Endothelial cell of umbilical vein (primary cell): ENCODE results near the gene TFF1.

Source experiments
- EZH2 ChIP-seq: IDR thresholded peaks from 2 replicates; pipeline ENCODE4 v1.6.1; 2012; ENCODE audit warnings: borderline replicate concordance, low read depth, mild to moderate bottlenecking, moderate library complexity, low read length, inconsistent platforms; ENCODE audit not compliant: severe bottlenecking
- FOS ChIP-seq: IDR thresholded peaks from 2 replicates; pipeline ENCODE4 v1.6.1; 2011; ENCODE audit warnings: mild to moderate bottlenecking, low read length, moderate library complexity, borderline replicate concordance; ENCODE audit not compliant: insufficient read depth
- JUN ChIP-seq: IDR thresholded peaks from 2 replicates; pipeline ENCODE4 v1.6.1; 2011; ENCODE audit warnings: borderline replicate concordance, low read depth; ENCODE audit not compliant: insufficient read length, insufficient read depth
- MAX ChIP-seq: IDR thresholded peaks from 2 replicates; pipeline ENCODE4 v1.6.1; 2011; ENCODE audit not compliant: insufficient read depth, insufficient read length
- MYC ChIP-seq: IDR thresholded peaks from one replicate; pipeline ENCODE4 v1.6.1; 2011; ENCODE audit warnings: mild to moderate bottlenecking, low read depth, low read length
- POLR2A ChIP-seq: IDR thresholded peaks from 2 replicates; pipeline ENCODE4 v1.6.1; 2012; ENCODE audit warnings: low read depth, mild to moderate bottlenecking, control low read depth, low read length
- POLR2AphosphoS5 ChIP-seq: IDR thresholded peaks from 2 replicates; pipeline ENCODE4 v1.6.1; 2012; ENCODE audit warnings: low read depth, mild to moderate bottlenecking, control low read depth, low read length, moderate library complexity; ENCODE audit not compliant: insufficient read depth
- TF ChIP-seq, protein P1 (sequence below), 2 donors: IDR thresholded peaks; 1 replicate in 1 of 2; 2 replicates in 1 of 2; pipeline ENCODE4 v1.5.1; 2011; ENCODE audit warnings: low read length in 2 of 2, mild to moderate bottlenecking in 2 of 2, moderate library complexity in 2 of 2, control low read depth in 1 of 2, inconsistent platforms in 1 of 2, low read depth in 1 of 2; ENCODE audit not compliant: insufficient read depth in 1 of 2; ENCODE audit errors: extremely low read depth in 1 of 2

DNA sequence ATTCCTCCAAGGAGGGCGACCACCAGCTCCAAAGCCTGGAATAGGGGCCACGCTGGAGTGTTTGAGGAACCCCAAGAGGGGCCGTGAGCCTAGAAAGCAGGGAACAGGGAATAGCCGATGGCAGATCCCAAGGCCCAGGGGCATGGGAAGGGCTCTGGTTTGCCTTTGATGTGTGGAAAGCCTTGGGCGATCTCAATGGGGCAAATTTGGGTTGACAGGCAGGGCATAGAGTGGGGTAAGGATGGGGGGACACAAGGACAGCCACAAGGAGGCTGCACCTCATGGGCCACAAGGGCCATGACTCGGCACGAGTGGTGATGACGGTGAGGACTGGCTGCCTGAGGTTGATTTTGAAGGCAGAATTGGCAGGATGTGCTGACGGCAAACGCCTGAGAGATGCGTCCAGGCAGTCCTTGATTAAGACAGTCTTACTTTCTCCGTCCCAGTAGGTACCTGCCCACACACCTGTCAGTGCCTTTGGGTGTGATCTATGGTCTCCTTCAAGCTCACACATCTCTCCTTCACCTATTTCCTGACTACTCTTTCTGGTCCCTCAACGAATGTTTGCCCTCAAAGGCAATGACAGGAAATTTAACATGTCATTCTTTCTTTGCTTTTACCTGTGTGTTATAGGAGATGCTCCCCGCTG is 31.5 kb upstream of the TFF1 start:
- TF ChIP-seq EZH2 (no peak), POLR2AphosphoS5 (no peak), MAX (no peak), MYC (no peak), POLR2A (no peak), JUN (no peak), FOS (no peak)
- TF ChIP-seq, protein P1, sequence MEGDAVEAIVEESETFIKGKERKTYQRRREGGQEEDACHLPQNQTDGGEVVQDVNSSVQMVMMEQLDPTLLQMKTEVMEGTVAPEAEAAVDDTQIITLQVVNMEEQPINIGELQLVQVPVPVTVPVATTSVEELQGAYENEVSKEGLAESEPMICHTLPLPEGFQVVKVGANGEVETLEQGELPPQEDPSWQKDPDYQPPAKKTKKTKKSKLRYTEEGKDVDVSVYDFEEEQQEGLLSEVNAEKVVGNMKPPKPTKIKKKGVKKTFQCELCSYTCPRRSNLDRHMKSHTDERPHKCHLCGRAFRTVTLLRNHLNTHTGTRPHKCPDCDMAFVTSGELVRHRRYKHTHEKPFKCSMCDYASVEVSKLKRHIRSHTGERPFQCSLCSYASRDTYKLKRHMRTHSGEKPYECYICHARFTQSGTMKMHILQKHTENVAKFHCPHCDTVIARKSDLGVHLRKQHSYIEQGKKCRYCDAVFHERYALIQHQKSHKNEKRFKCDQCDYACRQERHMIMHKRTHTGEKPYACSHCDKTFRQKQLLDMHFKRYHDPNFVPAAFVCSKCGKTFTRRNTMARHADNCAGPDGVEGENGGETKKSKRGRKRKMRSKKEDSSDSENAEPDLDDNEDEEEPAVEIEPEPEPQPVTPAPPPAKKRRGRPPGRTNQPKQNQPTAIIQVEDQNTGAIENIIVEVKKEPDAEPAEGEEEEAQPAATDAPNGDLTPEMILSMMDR (IDR thresholded peaks at IDR 0.05; ENCODE audit: extremely low read depth in 1 of 2, insufficient read depth in 1 of 2, low read depth in 1 of 2, low read length in 2 of 2), result no peak
